T-cell (primary cell): ENCODE results near the gene DNAJC4. TPM values are rescaled to one million over a fixed set of nuclear protein-coding genes. Genes with fewer than 3 reads are reported as not detected.

Experiments
- ATAC-seq, 4 experiments: fragments of 200-7000 bp in 3 of 4; fragments of 150-1000 bp in 1 of 4; cut with Tn5 transposase; replicated peaks in 1 of 4; 1 replicate in 3 of 4; 2 replicates in 1 of 4; pipeline ENCODE4 v1.10.0; 2021; ENCODE audit warnings: moderate library complexity in 3 of 4, mild to moderate bottlenecking in 2 of 4, moderate number of reproducible peaks in 1 of 4
- CTCF ChIA-PET, 2 donors: fragments of 300-600 bp; sonication (Branson Sonifier 250); formaldehyde crosslinking; loops; one replicate each; lab custom pipeline; 2022; ENCODE audit warnings: antibody characterized with exemption in 2 of 2; lab: Charles Lee
- POLR2A ChIA-PET, 2 donors: fragments of 300-600 bp; sonication (Branson Sonifier 250); formaldehyde crosslinking; loops; one replicate each; lab custom pipeline; 2022; ENCODE audit warnings: antibody characterized with exemption in 2 of 2; lab: Charles Lee
- DNase-seq, 35 experiments: peaks; one replicate each; pipeline versions ENCODE4 v3.0.0 to v3.0.0-alpha.2; 2013 to 2023
- H3K27ac ChIP-seq: one replicate; pipeline ENCODE4 v1.5.1; 2013; ENCODE audit warnings: low read length
- H3K27me3 ChIP-seq, 2 experiments: replicated peaks in 1 of 2; 1 replicate in 1 of 2; 2 replicates in 1 of 2; pipeline versions ENCODE4 v1.6.1 to v1.7.0; 2013; ENCODE audit warnings: low read length in 1 of 2, mixed read lengths in 1 of 2; ENCODE audit not compliant: control insufficient read depth in 2 of 2, insufficient read depth in 2 of 2; ENCODE audit errors: extremely low read depth in 1 of 2
- H3K36me3 ChIP-seq, 2 donors: 1 replicate in 1 of 2; 2 replicates in 1 of 2; pipeline versions ENCODE4 v1.6.1 to v1.7.0; 2013; ENCODE audit warnings: low read length in 1 of 2; ENCODE audit not compliant: control insufficient read depth in 2 of 2, insufficient read depth in 1 of 2; ENCODE audit errors: extremely low read depth in 1 of 2
- H3K4me1 ChIP-seq, 2 experiments: 1 replicate in 1 of 2; 2 replicates in 1 of 2; pipeline versions ENCODE4 v1.6.1 to v1.7.0; 2013; ENCODE audit warnings: low read length in 2 of 2, mixed read lengths in 1 of 2; ENCODE audit not compliant: insufficient read depth in 2 of 2, control insufficient read depth in 1 of 2; ENCODE audit errors: extremely low read depth in 1 of 2
- H3K4me3 ChIP-seq, 2 donors: 1 replicate in 1 of 2; 2 replicates in 1 of 2; pipeline versions ENCODE4 v1.5.1 to v1.7.0; 2013; ENCODE audit warnings: mild to moderate bottlenecking in 2 of 2, low read length in 1 of 2, moderate library complexity in 1 of 2; ENCODE audit not compliant: control insufficient read depth in 1 of 2; ENCODE audit errors: extremely low read depth in 1 of 2
- H3K9me3 ChIP-seq: 2 replicates; pipeline ENCODE4 v1.7.0; 2013
- H3K27ac Mint-ChIP-seq, 2 donors: one replicate each; pipeline ENCODE4 v1.8.0; 2020 to 2021; ENCODE audit warnings: mild to moderate bottlenecking in 2 of 2, mixed read lengths in 2 of 2
- H3K27me3 Mint-ChIP-seq, 2 donors: one replicate each; pipeline ENCODE4 v1.8.0; 2021 to 2022; ENCODE audit warnings: mixed read lengths in 2 of 2
- H3K36me3 Mint-ChIP-seq: one replicate; pipeline ENCODE4 v1.8.0; 2021; ENCODE audit warnings: mixed read lengths
- H3K4me1 Mint-ChIP-seq, 3 donors: one replicate each; pipeline ENCODE4 v1.8.0; 2020 to 2022; ENCODE audit warnings: mixed read lengths in 3 of 3, mild to moderate bottlenecking in 1 of 3
- H3K4me3 Mint-ChIP-seq, 3 donors: one replicate each; pipeline ENCODE4 v1.8.0; 2020 to 2022; ENCODE audit warnings: mild to moderate bottlenecking in 3 of 3, mixed read lengths in 3 of 3, moderate library complexity in 3 of 3
- H3K9me3 Mint-ChIP-seq, 3 donors: one replicate each; pipeline ENCODE4 v1.8.0; 2020 to 2022; ENCODE audit warnings: mixed read lengths in 3 of 3
- WGBS: methylation state at CpG from one replicate; pipeline ENCODE4 v1.1.5; 2013; ENCODE audit warnings: missing lambda C conversion rate; ENCODE audit not compliant: insufficient coverage; 5-methylcytosine and 5-hydroxymethylcytosine counted together
- total RNA-seq, 35 experiments: library from RNA in 6 of 35; stranded (reverse) in 6 of 35; fragments of 120-200 nt in 1 of 35; gene quantifications; one replicate each; pipeline versions ENCODE4 v1.2.1 to v1.2.4 and lab custom pipeline; 2013 to 2026

DNAJC4 gene
- total RNA-seq, 5 donors from 2014 or later (not counting 1 experiment from before 2014, with no cell fraction given), result 46.2 to 64.7 (median 51.4) TPM

DNA sequence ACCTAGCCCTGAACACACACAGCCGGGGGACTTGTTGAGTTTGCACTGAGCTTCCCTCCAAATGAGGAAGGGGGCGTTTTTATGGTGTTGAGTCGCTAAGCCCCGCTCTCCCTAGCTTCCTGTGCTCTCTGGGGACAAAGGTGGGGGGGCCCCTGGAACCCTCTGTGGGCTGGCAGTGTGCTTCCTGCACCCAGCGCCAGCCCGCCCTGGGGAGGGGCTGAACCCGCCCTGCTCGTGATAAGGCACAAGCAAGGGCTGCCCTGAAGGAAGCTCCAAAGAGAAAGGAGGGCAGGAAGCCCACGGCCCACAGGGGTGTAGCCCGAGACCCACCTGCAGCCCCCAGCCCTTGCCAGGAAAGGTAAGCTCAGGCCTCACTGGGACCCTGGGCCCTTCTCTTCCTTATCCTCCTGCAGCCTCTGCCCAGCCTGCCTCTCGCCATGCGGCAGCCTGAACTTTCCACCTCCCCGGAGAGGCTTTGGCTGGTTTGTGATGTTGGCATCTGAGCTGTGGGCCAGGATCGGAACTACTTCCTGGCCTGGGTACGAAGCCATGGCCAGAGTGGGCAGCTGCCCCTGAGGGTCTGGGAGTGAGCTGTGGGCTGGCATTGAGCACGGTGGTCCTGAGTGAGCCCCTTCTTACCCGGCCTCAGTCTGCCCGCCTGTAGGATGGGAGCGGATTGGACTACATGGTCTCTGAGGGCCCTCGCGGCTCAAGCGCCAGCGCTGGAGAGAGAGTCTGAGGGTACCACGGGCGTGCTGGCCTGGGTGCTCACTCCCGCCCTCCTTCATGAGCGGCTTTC is 23.7 kb upstream of the DNAJC4 start, which contains the start of gene FERMT3:
Gene FERMT3 (plus strand): TSS at position 265 of the 799 bp plus-strand sequence. CDS start 644 bp downstream, outside the sequence.
- ChIA-PET CTCF (interaction anchor here (0.6 to 4.8 kb wide), 14 partner anchors 8 to 111 kb away, joined by 3 to 122 read pairs (median 4); partner anchors contain the start of genes CATSPERZ (in 1 of the 2), ESRRA (in 1 of the 2), FKBP2 (in 1 of the 2) and NUDT22 (in 1 of the 2)), POLR2A (interaction anchor here (0.6 to 1.8 kb wide), 2 partner anchors 101 to 111 kb away, joined by 3 to 6 read pairs; partner anchors contain the start of genes PRDX5 (in 1 of the 2) and TRMT112 (in 1 of the 2))
- H3K4me1 ChIP-seq, result peaks cover 14 to 58% of the 10 kb centered on the region in 2 experiments
- Mint-ChIP-seq H3K36me3 (peaks cover 15% of the 10 kb centered on the region), H3K9me3 (no peaks in the 10 kb centered on the region), H3K27ac (peak within 1 kb of the TSS; percentile 95), H3K4me3 (peak within 1 kb of the TSS; percentile 90 to 92 (median 91)), H3K27me3 (no peaks in the 10 kb centered on the region), H3K4me1 (peaks cover 38 to 52% (median 52%) of the 10 kb centered on the region in 3 donors)
- 0% methylated on average over 20 of the region's 27 CpGs for WGBS
- DNase-seq, result peak; percentile 56 to 83 (median 65)
- peaks cover 23 to 54% of the 10 kb centered on the region in 2 donors for H3K36me3 ChIP-seq
- H3K4me3 ChIP-seq, result peak within 1 kb of the TSS; percentile 87 to 100
- peak within 1 kb of the TSS; percentile 60 for H3K27ac ChIP-seq
- no peaks in the 10 kb centered on the region for H3K27me3 ChIP-seq
- no peaks in the 10 kb centered on the region for H3K9me3 ChIP-seq
- peak; percentile 72 to 75 (median 74) for ATAC-seq

DNA sequence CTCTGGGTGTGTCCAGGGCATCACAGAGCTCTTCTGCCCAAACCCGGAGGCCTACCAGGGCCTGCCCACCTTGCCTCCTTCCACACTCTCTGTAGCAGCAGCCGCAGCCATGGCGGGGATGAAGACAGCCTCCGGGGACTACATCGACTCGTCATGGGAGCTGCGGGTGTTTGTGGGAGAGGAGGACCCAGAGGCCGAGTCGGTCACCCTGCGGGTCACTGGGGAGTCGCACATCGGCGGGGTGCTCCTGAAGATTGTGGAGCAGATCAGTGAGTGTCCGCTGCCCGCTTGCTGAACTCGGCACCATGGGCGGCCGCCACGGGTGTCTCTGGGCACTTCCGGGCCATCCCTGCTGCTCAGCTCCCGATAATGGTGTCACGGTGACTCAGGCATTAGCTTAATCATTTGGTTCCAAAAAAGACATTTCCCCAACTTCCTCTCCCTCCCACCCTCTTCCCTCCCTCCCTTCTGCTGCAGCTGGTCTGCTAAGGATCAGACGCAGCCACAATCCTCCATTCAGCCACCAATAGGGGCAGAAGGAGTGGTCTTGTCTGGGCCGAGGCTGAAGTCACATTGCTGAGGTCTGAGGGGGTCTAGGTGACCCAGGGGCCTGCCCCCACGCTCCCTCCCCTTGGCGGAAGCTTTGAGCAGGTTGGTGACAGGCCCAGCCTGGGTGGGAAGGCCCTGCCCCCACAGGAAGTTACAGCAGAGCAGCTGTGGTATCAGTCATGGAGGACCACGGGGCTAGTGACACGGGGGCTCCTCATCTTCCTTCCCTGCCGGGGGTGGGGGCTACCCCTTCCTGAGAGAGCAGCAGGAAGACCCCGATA is 22.9 kb upstream of the DNAJC4 start:
- H3K27me3 Mint-ChIP-seq, result no peaks in the 10 kb centered on the region
- WGBS, result 0% methylated on average over 18 of the region's 30 CpGs
- peak overlapping the region; percentile 90 to 92 (median 91) for H3K4me3 Mint-ChIP-seq
- peak overlapping the region; percentile 60 for H3K27ac ChIP-seq
- H3K4me1 Mint-ChIP-seq, result peaks cover 40 to 58% (median 57%) of the 10 kb centered on the region in 3 donors
- CTCF ChIA-PET, result interaction anchor here (0.5 to 4.8 kb wide), 12 partner anchors 11 to 591 kb away, joined by 3 to 122 read pairs (median 4); partner anchors contain the start of genes NUDT22 (in 2 of the 2), CATSPERZ (in 1 of the 2), ESRRA (in 1 of the 2) and PRDX5 (in 1 of the 2)
- POLR2A ChIA-PET, result interaction anchor here (0.5 to 0.6 kb wide), 4 partner anchors 60 to 161 kb away, joined by 3 to 9 read pairs (median 4); no protein-coding TSS in a partner anchor
- peak overlapping the region; percentile 87 to 100 for H3K4me3 ChIP-seq
- peaks cover 17% of the 10 kb centered on the region for H3K36me3 Mint-ChIP-seq
- peaks cover 14 to 63% of the 10 kb centered on the region in 2 experiments for H3K4me1 ChIP-seq
- H3K27ac Mint-ChIP-seq, result peak overlapping the region; percentile 95
- H3K36me3 ChIP-seq, result peaks cover 22 to 59% of the 10 kb centered on the region in 2 donors
- H3K27me3 ChIP-seq, result no peaks in the 10 kb centered on the region
- DNase-seq, result peak; percentile 58 to 83 (median 72)
- H3K9me3 Mint-ChIP-seq, result no peaks in the 10 kb centered on the region
- H3K9me3 ChIP-seq, result no peaks in the 10 kb centered on the region
- ATAC-seq, result peak; percentile 70 to 76 (median 72)

DNA sequence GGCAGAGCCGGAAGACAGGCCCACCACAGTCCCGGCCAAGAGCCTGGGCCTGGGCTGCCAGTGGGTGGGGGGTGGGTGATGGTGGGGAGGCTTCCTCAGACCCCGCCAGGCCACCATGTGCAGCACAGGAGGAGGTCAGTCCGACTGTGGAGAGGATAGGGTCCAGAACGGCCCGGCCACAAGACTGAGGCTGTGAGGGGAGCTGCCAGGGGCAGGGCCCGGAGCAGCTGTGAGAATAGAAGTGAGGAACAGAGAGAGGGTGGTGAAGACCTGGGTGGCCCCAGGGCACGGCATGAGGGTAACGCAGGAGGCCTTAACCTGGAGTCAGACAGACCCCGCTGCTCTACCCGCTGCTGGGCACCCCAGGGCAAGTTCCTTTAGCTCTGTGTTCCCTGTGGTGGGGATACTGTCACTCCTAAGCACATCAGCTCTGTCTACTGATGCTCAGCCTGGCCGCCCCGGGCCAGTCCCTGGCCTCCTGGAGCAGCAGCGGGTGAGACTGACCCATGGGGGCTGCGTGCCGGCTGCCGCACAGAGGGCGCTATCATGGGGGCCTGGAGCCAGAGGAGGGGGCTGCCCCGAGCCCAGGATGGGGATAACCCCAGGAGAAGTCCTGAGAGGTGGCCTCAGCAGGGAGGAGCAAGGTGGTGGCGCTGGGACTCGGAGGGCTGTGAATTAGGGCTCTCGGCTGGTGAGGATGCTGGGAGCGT is 22.1 kb upstream of the DNAJC4 start:
- H3K4me3 ChIP-seq, result peak overlapping the region; percentile 87 to 100
- POLR2A ChIA-PET, result interaction anchor here in 1 of 2 donors (0.5 to 0.6 kb wide), 2 partner anchors 59 to 75 kb away, joined by 3 to 4 read pairs; no protein-coding TSS in a partner anchor
- Mint-ChIP-seq H3K9me3 (no peaks in the 10 kb centered on the region), H3K4me3 (peak overlapping the region; percentile 90 to 92 (median 91)), H3K27ac (peak overlapping the region; percentile 95), H3K27me3 (no peaks in the 10 kb centered on the region), H3K36me3 (peaks cover 17% of the 10 kb centered on the region), H3K4me1 (peaks cover 41 to 60% (median 60%) of the 10 kb centered on the region in 3 donors)
- no peaks in the 10 kb centered on the region for H3K27me3 ChIP-seq
- ATAC-seq (peak in 1 of 4 experiments; percentile 1), DNase-seq (no peak)
- peak overlapping the region; percentile 60 for H3K27ac ChIP-seq
- WGBS, result 46% methylated on average over 17 of the region's 23 CpGs
- CTCF ChIA-PET, result interaction anchor here (0.5 to 4.8 kb wide), 6 partner anchors 17 to 590 kb away, joined by 3 to 122 read pairs (median 6); partner anchors contain the start of genes CATSPERZ (in 1 of the 2), ESRRA (in 1 of the 2), NUDT22 (in 1 of the 2) and TRPT1 (in 1 of the 2)
- peaks cover 23 to 53% of the 10 kb centered on the region in 2 donors for H3K36me3 ChIP-seq
- no peaks in the 10 kb centered on the region for H3K9me3 ChIP-seq
- H3K4me1 ChIP-seq, result peaks cover 14 to 63% of the 10 kb centered on the region in 2 experiments

DNA sequence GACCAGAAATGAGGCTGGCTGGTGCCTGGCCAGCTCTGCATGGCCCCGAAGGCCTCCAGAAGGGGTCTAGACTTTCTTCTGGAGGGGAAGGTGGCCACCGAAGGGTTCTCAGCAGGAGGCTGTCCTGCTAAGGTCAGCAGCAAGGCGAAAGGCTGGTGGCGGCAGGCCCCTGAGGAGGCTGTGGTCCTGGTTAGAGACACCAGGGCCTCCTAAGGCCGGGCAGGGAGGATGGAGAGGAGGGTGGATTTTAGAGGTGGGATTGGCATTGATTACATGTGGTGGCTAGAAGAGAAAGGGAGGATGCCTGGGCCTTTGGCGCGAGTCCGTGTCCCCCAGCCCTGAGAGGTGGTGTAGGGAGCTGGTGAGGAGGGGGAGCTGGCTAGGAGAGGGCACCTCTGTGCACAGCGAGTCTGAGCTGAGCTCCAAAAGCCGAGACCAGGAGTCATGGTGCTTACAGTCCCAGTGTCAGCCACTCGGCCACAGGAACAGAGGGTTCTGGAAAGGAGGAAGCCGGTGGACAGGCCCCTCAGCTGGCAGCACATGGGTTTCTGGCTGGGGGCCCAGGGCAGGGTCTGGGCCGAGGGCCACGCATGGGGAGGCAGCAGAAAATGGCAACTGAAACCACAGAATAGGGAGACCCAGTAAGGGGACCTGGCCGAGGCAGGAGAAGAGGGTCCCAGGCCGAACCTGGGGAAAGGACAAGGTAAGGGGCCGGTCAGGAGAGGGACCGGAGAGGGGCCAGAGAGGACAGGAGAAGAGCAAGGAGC is 21.4 kb upstream of the DNAJC4 start:
- ChIA-PET CTCF (interaction anchor here in 1 of 2 donors (2.0 kb wide), 1 partner anchor 96 kb away, joined by 8 read pairs; no protein-coding TSS in a partner anchor), POLR2A (no interaction called here)
- peaks cover 14 to 60% of the 10 kb centered on the region in 2 experiments for H3K4me1 ChIP-seq
- peaks cover 40 to 60% (median 58%) of the 10 kb centered on the region in 3 donors for H3K4me1 Mint-ChIP-seq
- no peak for ATAC-seq
- WGBS, result 93% methylated on average over 18 of the region's 18 CpGs
- H3K4me3 Mint-ChIP-seq, result peak overlapping the region in 2 of 3 donors; percentile 44 to 91
- H3K9me3 ChIP-seq, result no peaks in the 10 kb centered on the region
- H3K9me3 Mint-ChIP-seq, result no peaks in the 10 kb centered on the region
- no peak for DNase-seq
- peak overlapping the region; percentile 60 for H3K27ac ChIP-seq
- no peaks in the 10 kb centered on the region for H3K27me3 ChIP-seq
- peaks cover 25 to 46% of the 10 kb centered on the region in 2 donors for H3K36me3 ChIP-seq
- H3K27me3 Mint-ChIP-seq, result no peaks in the 10 kb centered on the region
- H3K27ac Mint-ChIP-seq, result peak overlapping the region; percentile 95
- no peak overlapping the region for H3K4me3 ChIP-seq
- H3K36me3 Mint-ChIP-seq, result peaks cover 17% of the 10 kb centered on the region

DNA sequence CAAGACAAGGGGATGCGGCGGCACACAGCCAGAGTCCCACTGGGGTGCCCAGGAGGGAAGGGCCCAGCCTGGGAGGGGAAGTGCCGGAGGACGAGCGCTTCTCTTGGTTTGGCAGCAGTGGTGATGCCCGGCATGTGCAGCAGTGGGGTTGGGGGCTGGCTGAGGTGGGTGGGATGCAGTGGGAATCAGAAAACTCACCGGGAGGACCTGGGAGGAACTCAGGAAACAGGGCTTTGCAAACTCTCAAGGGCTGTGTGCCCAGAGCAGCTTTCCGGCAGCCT is 20.8 kb upstream of the DNAJC4 start:
- Histone ChIP-seq H3K27ac (no peak overlapping the region), H3K4me1 (peaks cover 11 to 55% of the 10 kb centered on the region in 2 experiments), H3K27me3 (no peaks in the 10 kb centered on the region), H3K4me3 (no peak overlapping the region), H3K9me3 (no peaks in the 10 kb centered on the region), H3K36me3 (peaks cover 25 to 41% of the 10 kb centered on the region in 2 donors)
- Mint-ChIP-seq H3K36me3 (peaks cover 14% of the 10 kb centered on the region), H3K4me3 (peak overlapping the region in 1 of 3 donors; percentile 91), H3K9me3 (no peaks in the 10 kb centered on the region), H3K27me3 (no peaks in the 10 kb centered on the region), H3K27ac (peak overlapping the region in 1 of 2 donors; percentile 95), H3K4me1 (peaks cover 35 to 56% (median 53%) of the 10 kb centered on the region in 3 donors)
- POLR2A ChIA-PET, result no interaction called here
- no peak for DNase-seq
- no peak for ATAC-seq
- 88% methylated on average over 6 of the region's 8 CpGs for WGBS
- CTCF ChIA-PET, result no interaction called here
